Trophoblast cell (in vitro differentiated cells and primary cell): ENCODE data around the gene SNAI1.
A peak's percentile ranks its signal among the peaks of the same experiment; 100 is the strongest.

Experiments used
- DNase-seq, 2 donors: peaks; one replicate each; pipeline ENCODE4 v3.0.0-alpha.2; 2016
- H2AFZ ChIP-seq: 2 replicates; pipeline ENCODE4 v1.6.1; 2013; ENCODE audit warnings: low read length, moderate library complexity, mild to moderate bottlenecking; ENCODE audit not compliant: insufficient read depth, poor library complexity
- H2AK5ac ChIP-seq: 2 replicates; pipeline ENCODE4 v1.6.1; 2013; ENCODE audit warnings: mild to moderate bottlenecking, low read length
- H2BK120ac ChIP-seq: 2 replicates; pipeline ENCODE4 v1.6.1; 2013; ENCODE audit warnings: low read length, mild to moderate bottlenecking, moderate library complexity; ENCODE audit not compliant: insufficient read depth, poor library complexity
- H2BK12ac ChIP-seq: 2 replicates; pipeline ENCODE4 v1.6.1; 2013; ENCODE audit warnings: mild to moderate bottlenecking, low read length, moderate library complexity
- H2BK5ac ChIP-seq: 2 replicates; pipeline ENCODE4 v1.6.1; 2013; ENCODE audit warnings: low read length, low read depth, moderate library complexity, mild to moderate bottlenecking; ENCODE audit not compliant: poor library complexity
- H3K14ac ChIP-seq: 2 replicates; pipeline ENCODE4 v1.6.1; 2013; ENCODE audit warnings: mild to moderate bottlenecking, low read length
- H3K18ac ChIP-seq: 2 replicates; pipeline ENCODE4 v1.6.1; 2013; ENCODE audit warnings: mild to moderate bottlenecking, low read length
- H3K23ac ChIP-seq: 2 replicates; pipeline ENCODE4 v1.6.1; 2013; ENCODE audit warnings: low read length
- H3K27ac ChIP-seq: 2 replicates; pipeline ENCODE4 v1.5.1; 2013; ENCODE audit warnings: low read depth, mild to moderate bottlenecking, inconsistent platforms, low read length, moderate library complexity
- H3K27me3 ChIP-seq: 2 replicates; pipeline ENCODE4 v1.6.1; 2013; ENCODE audit warnings: inconsistent platforms, mild to moderate bottlenecking, low read length, moderate library complexity; ENCODE audit not compliant: insufficient read depth
- H3K36me3 ChIP-seq, 2 experiments: 1 replicate in 1 of 2; 2 replicates in 1 of 2; pipeline ENCODE4 v1.6.1; 2013; ENCODE audit warnings: low read length in 2 of 2, mild to moderate bottlenecking in 2 of 2, moderate library complexity in 1 of 2; ENCODE audit not compliant: insufficient read depth in 2 of 2, control insufficient read depth in 1 of 2
- H3K4ac ChIP-seq: 2 replicates; pipeline ENCODE4 v1.6.1; 2013; ENCODE audit warnings: low read depth, mild to moderate bottlenecking, low read length, moderate library complexity
- H3K4me1 ChIP-seq, 2 experiments: 1 replicate in 1 of 2; 2 replicates in 1 of 2; pipeline ENCODE4 v1.6.1; 2013; ENCODE audit warnings: low read length in 2 of 2, mild to moderate bottlenecking in 2 of 2, moderate library complexity in 1 of 2; ENCODE audit not compliant: insufficient read depth in 2 of 2, control insufficient read depth in 1 of 2
- H3K4me2 ChIP-seq: 2 replicates; pipeline ENCODE4 v1.6.1; 2013; ENCODE audit warnings: inconsistent platforms, mild to moderate bottlenecking, low read length, moderate library complexity
- H3K4me3 ChIP-seq: 2 replicates; pipeline ENCODE4 v1.5.1; 2013; ENCODE audit warnings: mild to moderate bottlenecking, low read depth, low read length, inconsistent platforms
- H3K79me1 ChIP-seq: one replicate; pipeline ENCODE4 v1.6.1; 2013; ENCODE audit warnings: low read length
- H3K79me2 ChIP-seq: 2 replicates; pipeline ENCODE4 v1.6.1; 2013; ENCODE audit warnings: low read length, mild to moderate bottlenecking; ENCODE audit not compliant: control insufficient read depth, insufficient read depth, poor library complexity
- H3K9ac ChIP-seq: 2 replicates; pipeline ENCODE4 v1.6.1; 2013; ENCODE audit warnings: mild to moderate bottlenecking, low read length
- H3K9me3 ChIP-seq: 2 replicates; pipeline ENCODE4 v1.6.1; 2013; ENCODE audit warnings: low read depth, mild to moderate bottlenecking, control low read depth, inconsistent platforms, low read length; ENCODE audit not compliant: insufficient read depth
- H4K12ac ChIP-seq: 2 replicates; pipeline ENCODE4 v1.6.1; 2013; ENCODE audit warnings: low read depth, mild to moderate bottlenecking, low read length, moderate library complexity
- H4K8ac ChIP-seq: 2 replicates; pipeline ENCODE4 v1.6.1; 2013; ENCODE audit warnings: low read depth, mild to moderate bottlenecking, low read length, moderate library complexity
- H4K91ac ChIP-seq: one replicate; pipeline ENCODE4 v1.6.1; 2013; ENCODE audit warnings: low read depth, mild to moderate bottlenecking, low read length, moderate library complexity
- WGBS: extraction: QIAGEN DNeasy Blood & Tissue Kit; methylation state at CpG from one replicate; pipeline ENCODE4 v1.1.7; 2013; ENCODE audit warnings: missing lambda C conversion rate; ENCODE audit not compliant: insufficient read length, insufficient coverage; ENCODE audit errors: extremely low coverage; 5-methylcytosine and 5-hydroxymethylcytosine counted together

The SNAI1 gene

DNA sequence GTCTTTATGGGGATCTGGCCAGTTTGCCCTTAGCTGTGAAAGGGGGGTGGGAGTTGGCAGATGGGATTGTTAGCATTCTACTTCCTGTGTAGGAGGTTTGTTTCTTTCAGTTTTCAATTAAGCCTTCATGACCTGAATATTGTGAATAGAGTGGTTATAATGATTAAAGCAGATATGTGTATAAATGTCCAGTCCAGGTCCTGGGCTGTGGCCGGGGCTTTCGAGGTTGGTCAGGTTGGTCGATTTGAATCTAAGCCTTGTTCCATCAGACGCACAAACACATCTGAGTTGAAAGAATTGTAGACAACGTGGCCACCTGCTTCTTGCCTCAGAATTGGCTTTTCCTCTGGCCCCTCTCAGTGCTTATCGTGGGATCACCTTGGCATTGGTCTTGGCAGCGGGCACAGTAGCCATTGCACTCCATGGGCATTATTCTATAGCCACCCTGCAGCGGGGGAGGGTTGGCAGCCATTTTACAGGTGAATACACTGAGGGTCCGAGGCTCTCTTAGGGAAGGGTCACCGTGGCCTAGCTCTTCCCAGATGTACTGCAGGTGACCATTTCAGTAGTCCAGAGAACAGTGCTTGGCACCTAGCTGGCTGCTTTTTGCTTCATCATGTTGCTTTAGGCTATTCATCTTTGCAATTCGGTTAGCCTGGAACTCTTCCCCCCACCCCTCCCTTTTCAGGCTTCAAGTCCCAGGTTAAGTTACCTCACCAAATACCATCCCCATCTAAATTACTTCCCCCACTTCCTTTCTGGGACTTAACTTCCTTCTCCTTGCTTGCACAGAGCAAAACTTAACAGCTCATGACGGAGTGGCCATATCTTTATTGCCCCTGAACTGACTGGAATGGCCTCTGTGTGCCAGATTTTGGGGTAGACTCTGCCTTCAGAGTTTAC, 45.5 kb upstream of the SNAI1 start:
- H3K4me1 ChIP-seq, result peaks cover 4% of the 10 kb centered on the region in 2 experiments
- peaks cover 2% of the 10 kb centered on the region for H3K9me3 ChIP-seq
- peaks cover 11 to 13% of the 10 kb centered on the region in 2 experiments for H3K36me3 ChIP-seq
- H3K9ac ChIP-seq, result peak overlapping the region; percentile 92
- peak overlapping the region; percentile 98 for H3K4me3 ChIP-seq
- H3K27ac ChIP-seq, result peak overlapping the region; percentile 42
- peaks cover 6% of the 10 kb centered on the region for H3K79me1 ChIP-seq
- no peak overlapping the region for H2BK5ac ChIP-seq
- no peaks in the 10 kb centered on the region for H3K27me3 ChIP-seq
- H3K14ac ChIP-seq, result no peak overlapping the region
- WGBS, result no CpG with 5 or more reads among the region's 12 CpGs
- no peak overlapping the region for H4K8ac ChIP-seq
- H3K79me2 ChIP-seq, result peaks cover 11% of the 10 kb centered on the region
- H4K91ac ChIP-seq, result peak overlapping the region; percentile 86
- peak overlapping the region; percentile 42 for H3K18ac ChIP-seq
- DNase-seq, result no peak
- H3K4me2 ChIP-seq, result peak overlapping the region; percentile 79
- H2AFZ ChIP-seq, result peak overlapping the region; percentile 8
- H4K12ac ChIP-seq, result no peak overlapping the region
- H3K4ac ChIP-seq, result peak overlapping the region; percentile 97
- H3K23ac ChIP-seq, result no peak overlapping the region
- H2AK5ac ChIP-seq, result no peak overlapping the region
- no peak overlapping the region for H2BK120ac ChIP-seq
- H2BK12ac ChIP-seq, result no peak overlapping the region

DNA sequence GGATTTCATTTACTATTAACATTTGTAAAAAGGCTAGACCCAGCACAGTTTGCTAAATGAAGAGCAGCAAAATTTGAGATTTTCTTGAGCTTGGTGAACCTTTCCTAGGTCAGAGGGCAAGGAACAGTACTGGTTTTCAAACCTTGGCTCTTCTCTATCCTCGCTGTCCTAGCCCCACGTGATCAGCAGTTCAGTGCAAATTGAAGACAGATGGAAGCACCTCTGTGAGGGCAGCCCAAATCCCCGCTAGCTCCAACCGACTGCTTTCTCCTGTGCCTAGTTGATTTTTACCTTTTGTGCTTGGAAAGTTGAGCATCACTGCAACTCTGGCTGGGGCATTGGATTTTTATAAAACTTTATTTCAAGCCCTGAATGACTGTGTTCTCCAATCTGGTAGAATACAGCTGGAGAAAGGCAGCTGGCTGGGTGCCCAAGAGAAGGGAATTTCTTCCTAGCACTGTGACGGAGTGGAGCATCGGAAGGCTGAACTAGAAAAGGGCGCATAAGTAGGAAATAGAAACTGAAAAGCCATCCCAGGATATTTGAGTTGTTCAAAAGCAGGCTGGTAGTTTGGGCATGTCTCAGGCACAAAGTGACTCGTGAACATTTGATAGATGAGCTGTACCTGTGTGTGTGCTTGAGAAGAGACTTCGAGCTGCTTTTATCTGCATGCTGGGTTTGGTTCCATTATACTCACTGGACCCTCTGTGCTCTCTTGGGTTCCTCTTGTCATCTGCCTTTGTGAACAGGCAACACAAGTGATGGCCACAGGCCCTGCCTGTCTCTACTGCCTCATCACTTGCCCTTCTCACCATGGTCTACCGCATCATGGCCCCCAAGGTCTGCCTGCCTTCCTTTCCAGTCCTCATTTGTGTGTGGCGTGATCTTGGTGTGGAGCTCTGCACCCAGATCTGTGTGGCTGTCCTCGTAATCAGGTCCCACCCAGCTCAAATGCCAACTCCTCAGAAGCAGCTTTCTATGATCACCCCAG, 44.3 kb upstream of the SNAI1 start:
- Histone ChIP-seq H2AFZ (no peak overlapping the region), H4K12ac (no peak overlapping the region), H3K27me3 (no peaks in the 10 kb centered on the region), H3K14ac (no peak overlapping the region), H3K36me3 (peaks cover 15 to 19% of the 10 kb centered on the region in 2 experiments), H3K23ac (no peak overlapping the region), H2BK12ac (no peak overlapping the region), H3K79me2 (peaks cover 11% of the 10 kb centered on the region), H4K91ac (no peak overlapping the region), H3K4ac (peak overlapping the region; percentile 71), H3K9ac (no peak overlapping the region), H2BK120ac (no peak overlapping the region), H2AK5ac (no peak overlapping the region), H3K18ac (no peak overlapping the region), H3K4me3 (no peak overlapping the region), H3K9me3 (peaks cover 2% of the 10 kb centered on the region), H3K27ac (no peak overlapping the region), H2BK5ac (no peak overlapping the region), H3K79me1 (peaks cover 6% of the 10 kb centered on the region), H3K4me1 (peaks cover 4% of the 10 kb centered on the region in 2 experiments), H3K4me2 (no peak overlapping the region), H4K8ac (no peak overlapping the region)
- WGBS, result no CpG with 5 or more reads among the region's 12 CpGs
- DNase-seq, result no peak

DNA sequence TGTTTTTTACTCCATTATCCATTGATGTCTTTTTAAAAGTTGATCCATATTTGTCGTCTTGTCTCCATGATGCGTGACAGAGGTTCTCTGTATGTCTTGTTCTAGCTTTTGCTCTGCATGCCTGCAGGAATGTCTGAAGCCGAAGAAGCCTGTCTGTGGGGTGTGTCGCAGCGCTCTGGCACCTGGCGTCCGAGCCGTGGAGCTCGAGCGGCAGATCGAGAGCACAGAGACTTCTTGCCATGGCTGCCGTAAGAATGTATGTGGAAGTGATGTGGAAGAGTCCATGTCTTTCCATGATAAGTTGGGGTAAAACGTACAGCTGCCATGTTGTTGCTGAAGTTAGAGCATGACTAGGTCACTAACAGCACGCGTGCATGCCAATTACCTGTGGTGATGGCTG, 41.3 kb upstream of the SNAI1 start:
- H3K4me1 ChIP-seq, result peaks cover 4% of the 10 kb centered on the region in 2 experiments
- H3K79me1 ChIP-seq, result peaks cover 3% of the 10 kb centered on the region
- H4K8ac ChIP-seq, result no peak overlapping the region
- H3K36me3 ChIP-seq, result peaks cover 24 to 36% of the 10 kb centered on the region in 2 experiments
- no peak overlapping the region for H3K27ac ChIP-seq
- H3K27me3 ChIP-seq, result no peaks in the 10 kb centered on the region
- WGBS, result no CpG with 5 or more reads among the region's 15 CpGs
- no peak overlapping the region for H3K23ac ChIP-seq
- H3K18ac ChIP-seq, result no peak overlapping the region
- no peak for DNase-seq
- no peak overlapping the region for H4K12ac ChIP-seq
- peaks cover 9% of the 10 kb centered on the region for H3K79me2 ChIP-seq
- H3K9me3 ChIP-seq, result peaks cover 2% of the 10 kb centered on the region
- H2BK5ac ChIP-seq, result no peak overlapping the region
- no peak overlapping the region for H3K4me2 ChIP-seq
- H4K91ac ChIP-seq, result no peak overlapping the region
- no peak overlapping the region for H2AK5ac ChIP-seq
- H2AFZ ChIP-seq, result no peak overlapping the region
- peak overlapping the region; percentile 10 for H3K4ac ChIP-seq
- no peak overlapping the region for H3K9ac ChIP-seq
- no peak overlapping the region for H3K14ac ChIP-seq
- H3K4me3 ChIP-seq, result no peak overlapping the region
- no peak overlapping the region for H2BK120ac ChIP-seq
- H2BK12ac ChIP-seq, result no peak overlapping the region

DNA sequence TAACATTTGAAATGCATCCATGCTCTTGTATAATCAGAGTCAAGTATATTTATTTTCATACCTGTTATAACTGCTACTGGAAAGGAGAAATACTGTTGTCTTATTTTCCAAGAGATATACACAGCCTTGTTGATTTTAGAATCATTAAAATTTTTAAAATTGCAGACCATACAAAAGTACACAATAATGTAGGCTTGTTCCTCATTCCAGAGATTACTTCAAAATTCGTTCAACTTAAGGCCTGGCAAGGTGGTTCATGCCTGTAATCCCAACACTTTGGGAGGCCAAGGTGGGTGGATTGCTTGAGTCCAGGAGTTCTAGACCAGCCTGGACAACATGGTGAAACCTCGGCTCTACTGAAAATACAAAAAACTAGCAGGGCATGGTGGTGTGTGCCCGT, 40.5 kb upstream of the SNAI1 start:
- no peak overlapping the region for H4K12ac ChIP-seq
- H3K9me3 ChIP-seq, result peaks cover 2% of the 10 kb centered on the region
- no peaks in the 10 kb centered on the region for H3K79me1 ChIP-seq
- H3K4me1 ChIP-seq, result peaks cover 2% of the 10 kb centered on the region in 2 experiments
- H2BK120ac ChIP-seq, result no peak overlapping the region
- H3K4me3 ChIP-seq, result no peak overlapping the region
- peak in 1 of 2 donors; percentile 9 for DNase-seq
- no peak overlapping the region for H2BK12ac ChIP-seq
- no peak overlapping the region for H3K9ac ChIP-seq
- WGBS, result no CpG with 5 or more reads among the region's 3 CpGs
- no peaks in the 10 kb centered on the region for H3K27me3 ChIP-seq
- H2AK5ac ChIP-seq, result no peak overlapping the region
- H2AFZ ChIP-seq, result no peak overlapping the region
- H4K91ac ChIP-seq, result no peak overlapping the region
- H2BK5ac ChIP-seq, result no peak overlapping the region
- H3K18ac ChIP-seq, result no peak overlapping the region
- H3K14ac ChIP-seq, result no peak overlapping the region
- peaks cover 3% of the 10 kb centered on the region for H3K79me2 ChIP-seq
- H4K8ac ChIP-seq, result no peak overlapping the region
- peaks cover 24 to 38% of the 10 kb centered on the region in 2 experiments for H3K36me3 ChIP-seq
- no peak overlapping the region for H3K23ac ChIP-seq
- no peak overlapping the region for H3K27ac ChIP-seq
- no peak overlapping the region for H3K4ac ChIP-seq
- no peak overlapping the region for H3K4me2 ChIP-seq
